ENCODE data around the gene GPR75.

The GPR75 gene

GRCh38 chr2:53828331-53828730, 31.4 kb downstream of the GPR75 start:
- Histone ChIP-seq H3K9me3 (ENCODE audit: control insufficient read depth, insufficient read depth, low read depth, low read length) (no peaks in the 10 kb centered on the region), H3K4me1 (ENCODE audit: control insufficient read depth, insufficient read depth, low read length) (no peaks in the 10 kb centered on the region), H3K36me3 (ENCODE audit: control insufficient read depth in 2 of 2, insufficient read depth in 1 of 2, low read length in 2 of 2) (no peaks in the 10 kb centered on the region; a peak in 1 of 3 replicates), H3K4me3 (ENCODE audit: low read depth, low read length) (no peak overlapping the region), H3K27ac (ENCODE audit: extremely low read depth, low read depth, low read length) (no peak overlapping the region)
- ChIA-PET CTCF (no interaction called here), POLR2A (no interaction called here)
- TF ChIP-seq EGR2 (tag by site-specific recombination; IDR thresholded peaks at IDR 0.05; ENCODE audit: low read depth) = no peak
- TF ChIP-seq ZNF777 (tag by site-specific recombination; IDR thresholded peaks at IDR 0.05; ENCODE audit: borderline replicate concordance) = no peak

GRCh38 chr2:53827398-53828175, 32.2 kb downstream of the GPR75 start:
- ChIA-PET CTCF (no interaction called here), POLR2A (no interaction called here)
- H3K36me3 ChIP-seq (ENCODE audit: control insufficient read depth in 2 of 2, insufficient read depth in 1 of 2, low read length in 2 of 2) = no peaks in the 10 kb centered on the region; a peak in 1 of 3 replicates
- no peak overlapping the region for H3K27ac ChIP-seq (ENCODE audit: extremely low read depth, low read depth, low read length)
- H3K9me3 ChIP-seq (ENCODE audit: control insufficient read depth, insufficient read depth, low read depth, low read length) = no peaks in the 10 kb centered on the region
- no peak overlapping the region for H3K4me3 ChIP-seq (ENCODE audit: low read depth, low read length)
- H3K4me1 ChIP-seq (ENCODE audit: control insufficient read depth, insufficient read depth, low read length) = no peaks in the 10 kb centered on the region
- TF ChIP-seq ZNF112 (tag by site-specific recombination; IDR thresholded peaks at IDR 0.05) (no peak), HOXD13 (CRISPR knock-in tag; IDR thresholded peaks at IDR 0.05; ENCODE audit: borderline replicate concordance) (no peak), ZNF510 (tag by site-specific recombination; IDR thresholded peaks at IDR 0.05; ENCODE audit: insufficient replicate concordance) (no peak), SP3 (tag by site-specific recombination; IDR thresholded peaks at IDR 0.05) (no peak), ZNF623 (tag by site-specific recombination; IDR thresholded peaks at IDR 0.05) (no peak), MZF1 (tag by site-specific recombination; IDR thresholded peaks at IDR 0.05; ENCODE audit: borderline replicate concordance) (no peak), ZNF555 (tag by site-specific recombination; conservative IDR thresholded peaks at IDR 0.05) (no peak), GLIS1 (tag by site-specific recombination; IDR thresholded peaks at IDR 0.05) (no peak)
- TF ChIP-seq, protein P1, sequence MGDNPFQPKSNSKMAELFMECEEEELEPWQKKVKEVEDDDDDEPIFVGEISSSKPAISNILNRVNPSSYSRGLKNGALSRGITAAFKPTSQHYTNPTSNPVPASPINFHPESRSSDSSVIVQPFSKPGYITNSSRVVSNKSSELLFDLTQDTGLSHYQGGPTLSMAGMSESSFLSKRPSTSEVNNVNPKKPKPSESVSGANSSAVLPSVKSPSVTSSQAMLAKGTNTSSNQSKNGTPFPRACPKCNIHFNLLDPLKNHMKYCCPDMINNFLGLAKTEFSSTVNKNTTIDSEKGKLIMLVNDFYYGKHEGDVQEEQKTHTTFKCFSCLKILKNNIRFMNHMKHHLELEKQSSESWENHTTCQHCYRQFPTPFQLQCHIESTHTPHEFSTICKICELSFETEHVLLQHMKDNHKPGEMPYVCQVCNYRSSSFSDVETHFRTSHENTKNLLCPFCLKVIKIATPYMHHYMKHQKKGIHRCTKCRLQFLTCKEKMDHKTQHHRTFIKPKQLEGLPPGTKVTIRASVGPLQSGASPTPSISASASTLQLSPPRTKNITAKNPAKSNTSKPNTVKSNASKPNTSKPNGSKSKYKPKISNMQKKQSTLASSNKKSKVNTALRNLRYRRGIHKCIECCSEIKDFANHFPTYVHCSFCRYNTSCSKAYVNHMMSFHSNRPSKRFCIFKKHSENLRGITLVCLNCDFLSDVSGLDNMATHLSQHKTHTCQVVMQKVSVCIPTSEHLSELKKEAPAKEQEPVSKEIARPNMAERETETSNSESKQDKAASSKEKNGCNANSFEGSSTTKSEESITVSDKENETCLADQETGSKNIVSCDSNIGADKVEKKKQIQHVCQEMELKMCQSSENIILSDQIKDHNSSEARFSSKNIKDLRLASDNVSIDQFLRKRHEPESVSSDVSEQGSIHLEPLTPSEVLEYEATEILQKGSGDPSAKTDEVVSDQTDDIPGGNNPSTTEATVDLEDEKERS (tag by site-specific recombination; IDR thresholded peaks at IDR 0.05) = no peak
- TF ChIP-seq, protein P2, sequence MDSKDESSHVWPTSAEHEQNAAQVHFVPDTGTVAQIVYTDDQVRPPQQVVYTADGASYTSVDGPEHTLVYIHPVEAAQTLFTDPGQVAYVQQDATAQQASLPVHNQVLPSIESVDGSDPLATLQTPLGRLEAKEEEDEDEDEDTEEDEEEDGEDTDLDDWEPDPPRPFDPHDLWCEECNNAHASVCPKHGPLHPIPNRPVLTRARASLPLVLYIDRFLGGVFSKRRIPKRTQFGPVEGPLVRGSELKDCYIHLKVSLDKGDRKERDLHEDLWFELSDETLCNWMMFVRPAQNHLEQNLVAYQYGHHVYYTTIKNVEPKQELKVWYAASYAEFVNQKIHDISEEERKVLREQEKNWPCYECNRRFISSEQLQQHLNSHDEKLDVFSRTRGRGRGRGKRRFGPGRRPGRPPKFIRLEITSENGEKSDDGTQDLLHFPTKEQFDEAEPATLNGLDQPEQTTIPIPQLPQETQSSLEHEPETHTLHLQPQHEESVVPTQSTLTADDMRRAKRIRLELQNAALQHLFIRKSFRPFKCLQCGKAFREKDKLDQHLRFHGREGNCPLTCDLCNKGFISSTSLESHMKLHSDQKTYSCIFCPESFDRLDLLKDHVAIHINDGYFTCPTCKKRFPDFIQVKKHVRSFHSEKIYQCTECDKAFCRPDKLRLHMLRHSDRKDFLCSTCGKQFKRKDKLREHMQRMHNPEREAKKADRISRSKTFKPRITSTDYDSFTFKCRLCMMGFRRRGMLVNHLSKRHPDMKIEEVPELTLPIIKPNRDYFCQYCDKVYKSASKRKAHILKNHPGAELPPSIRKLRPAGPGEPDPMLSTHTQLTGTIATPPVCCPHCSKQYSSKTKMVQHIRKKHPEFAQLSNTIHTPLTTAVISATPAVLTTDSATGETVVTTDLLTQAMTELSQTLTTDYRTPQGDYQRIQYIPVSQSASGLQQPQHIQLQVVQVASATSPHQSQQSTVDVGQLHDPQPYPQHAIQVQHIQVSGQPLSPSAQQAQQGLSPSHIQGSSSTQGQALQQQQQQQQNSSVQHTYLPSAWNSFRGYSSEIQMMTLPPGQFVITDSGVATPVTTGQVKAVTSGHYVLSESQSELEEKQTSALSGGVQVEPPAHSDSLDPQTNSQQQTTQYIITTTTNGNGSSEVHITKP (tag by site-specific recombination; IDR thresholded peaks at IDR 0.05) = no peak

DNA sequence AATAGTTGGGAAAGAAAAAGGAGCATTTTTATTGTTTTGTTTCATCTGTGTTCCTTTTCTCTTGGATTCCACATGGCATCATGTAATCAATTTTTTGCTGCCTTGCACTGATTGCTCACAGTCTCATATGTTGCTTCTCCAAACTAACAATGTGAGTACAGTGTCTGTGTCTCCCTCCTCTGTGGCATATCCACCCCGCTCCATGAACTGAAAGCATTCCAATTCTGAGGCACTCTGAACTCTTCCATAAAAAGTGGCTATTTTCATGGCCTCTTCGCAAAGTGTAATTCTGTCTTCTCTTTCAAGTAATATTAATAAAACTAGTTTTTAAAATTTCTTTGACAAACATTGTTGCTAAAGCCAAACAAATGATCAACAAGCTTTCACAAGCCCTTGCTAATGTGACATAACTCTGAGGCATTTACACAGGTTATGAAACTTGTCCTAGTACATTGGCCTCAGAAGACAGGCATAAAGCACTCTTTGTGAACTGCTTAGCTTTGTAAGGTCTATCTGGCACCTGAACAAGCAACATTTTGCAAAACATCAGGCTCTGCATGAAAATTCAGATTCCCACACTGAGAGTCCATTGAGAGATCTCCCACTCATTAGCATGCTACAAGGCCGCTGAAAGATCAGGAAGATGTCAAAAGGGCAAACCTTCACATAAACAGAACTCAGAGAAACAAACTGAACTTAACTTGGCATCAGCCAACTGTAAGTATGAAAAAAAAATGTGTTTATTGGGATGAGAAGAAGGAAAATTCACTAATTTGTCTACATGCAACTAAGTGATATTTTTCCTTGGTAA, 33.0 kb downstream of the GPR75 start:
- ChIA-PET POLR2A (no interaction called here), CTCF (no interaction called here)
- Histone ChIP-seq H3K36me3 (ENCODE audit: control insufficient read depth in 2 of 2, insufficient read depth in 1 of 2, low read length in 2 of 2) (no peaks in the 10 kb centered on the region; a peak in 1 of 3 replicates), H3K4me3 (ENCODE audit: low read depth, low read length) (no peak overlapping the region), H3K4me1 (ENCODE audit: control insufficient read depth, insufficient read depth, low read length) (no peaks in the 10 kb centered on the region), H3K27ac (ENCODE audit: extremely low read depth, low read depth, low read length) (no peak overlapping the region), H3K9me3 (ENCODE audit: control insufficient read depth, insufficient read depth, low read depth, low read length) (no peaks in the 10 kb centered on the region)
- no peak for TF ChIP-seq ZNF248 (tag by site-specific recombination; IDR thresholded peaks at IDR 0.05)
- TF ChIP-seq ZNF768 (tag by site-specific recombination; IDR thresholded peaks at IDR 0.05) = no peak
- no peak for TF ChIP-seq ZNF660 (tag by site-specific recombination; IDR thresholded peaks at IDR 0.05)
- no peak for TF ChIP-seq ZBTB20 (tag by site-specific recombination; IDR thresholded peaks at IDR 0.05)
- TF ChIP-seq ZNF391 (tag by site-specific recombination; IDR thresholded peaks at IDR 0.05; ENCODE audit: borderline replicate concordance, low read depth) = no peak
- TF ChIP-seq MEIS1 (CRISPR knock-in tag; IDR thresholded peaks at IDR 0.05; ENCODE audit: borderline replicate concordance) = no peak
- no peak for TF ChIP-seq ZNF266 (tag by site-specific recombination; IDR thresholded peaks at IDR 0.05; ENCODE audit: low read depth)
- TF ChIP-seq ZNF184 (tag by site-specific recombination; IDR thresholded peaks at IDR 0.05) = no peak
- no peak for TF ChIP-seq ZNF416 (tag by site-specific recombination; IDR thresholded peaks at IDR 0.05)
- TF ChIP-seq ZNF132 (tag by site-specific recombination; IDR thresholded peaks at IDR 0.05; ENCODE audit: borderline replicate concordance) = no peak
- no peak for TF ChIP-seq MYNN (tag by site-specific recombination; IDR thresholded peaks at IDR 0.05; ENCODE audit: borderline replicate concordance)
- no peak for TF ChIP-seq YY1 (tag by site-specific recombination; IDR thresholded peaks at IDR 0.05)
